ENCODE measurements around the gene ZBTB32.

Gene ZBTB32

GRCh38 chr19:35736913-35737886 is 32.8 kb downstream of the ZBTB32 start:
- DNase-seq (ENCODE audit: low read depth): no peak

- DNase-seq (ENCODE audit: low read depth): no peak
Observed at GRCh38 chr19:35738021-35738886, 33.9 kb downstream of the ZBTB32 start.

GRCh38 chr19:35738887-35739229 is 34.5 kb downstream of the ZBTB32 start:
- no peak for DNase-seq (ENCODE audit: low read depth)

GRCh38 chr19:35739275-35740107 is 35.1 kb downstream of the ZBTB32 start:
- no peak for DNase-seq (ENCODE audit: low read depth)

- DNase-seq (ENCODE audit: low read depth): no peak
Observed at GRCh38 chr19:35740108-35740422, 35.7 kb downstream of the ZBTB32 start.

- DNase-seq (ENCODE audit: low read depth): peak; percentile 94
Observed at GRCh38 chr19:35740423-35741202, 36.3 kb downstream of the ZBTB32 start.

- no peak for DNase-seq (ENCODE audit: low read depth)
Observed at GRCh38 chr19:35741203-35741515, 36.8 kb downstream of the ZBTB32 start.

- DNase-seq (ENCODE audit: low read depth): no peak
Observed at GRCh38 chr19:35742121-35742724, 37.9 kb downstream of the ZBTB32 start, which contains the start of gene IGFLR1. IGFLR1 (minus strand) TSS chr19:35742452; CDS start chr19:35741180, 1,272 bp downstream.

- no peak for DNase-seq (ENCODE audit: low read depth)
Observed at GRCh38 chr19:35743640-35744429, 39.5 kb downstream of the ZBTB32 start.

GRCh38 chr19:35744430-35745327 is 40.3 kb downstream of the ZBTB32 start:
- DNase-seq (ENCODE audit: low read depth): peak; percentile 84

GRCh38 chr19:35745328-35746086 is 41.1 kb downstream of the ZBTB32 start, which contains the start of the genes PSENEN and U2AF1L4:
PSENEN (plus strand) TSS chr19:35745651; CDS start chr19:35745931, 280 bp downstream.
U2AF1L4 (minus strand) TSS chr19:35745418; CDS start chr19:35745391, 27 bp downstream.
- peak; percentile 83 for DNase-seq (ENCODE audit: low read depth)

- no peak for DNase-seq (ENCODE audit: low read depth)
Observed at GRCh38 chr19:35746087-35746462, 41.7 kb downstream of the ZBTB32 start.

GRCh38 chr19:35746531-35746930 is 42.2 kb downstream of the ZBTB32 start:
- no peak for DNase-seq (ENCODE audit: low read depth)

GRCh38 chr19:35748106-35749020 is 44.0 kb downstream of the ZBTB32 start, which contains the start of gene LIN37:
LIN37 (plus strand) TSS chr19:35748576; CDS start chr19:35748725, 149 bp downstream.
- peak; percentile 97 for DNase-seq (ENCODE audit: low read depth)

GRCh38 chr19:35750167-35750566 is 45.8 kb downstream of the ZBTB32 start:
- no peak for DNase-seq (ENCODE audit: low read depth)

GRCh38 chr19:35751839-35752745 is 47.7 kb downstream of the ZBTB32 start:
- no peak for DNase-seq (ENCODE audit: low read depth)
